Measurements from ENCODE around the gene MYADML2.
"Not testable (repeated sequence)": the region's sequence is repeated elsewhere in the genome, so short reads cannot be mapped to it uniquely, and the experiment has no call there.

The MYADML2 gene

GRCh38 chr17:81922566-81923301 is 24.3 kb downstream of the MYADML2 start:
- DNase-seq = no peak

DNA sequence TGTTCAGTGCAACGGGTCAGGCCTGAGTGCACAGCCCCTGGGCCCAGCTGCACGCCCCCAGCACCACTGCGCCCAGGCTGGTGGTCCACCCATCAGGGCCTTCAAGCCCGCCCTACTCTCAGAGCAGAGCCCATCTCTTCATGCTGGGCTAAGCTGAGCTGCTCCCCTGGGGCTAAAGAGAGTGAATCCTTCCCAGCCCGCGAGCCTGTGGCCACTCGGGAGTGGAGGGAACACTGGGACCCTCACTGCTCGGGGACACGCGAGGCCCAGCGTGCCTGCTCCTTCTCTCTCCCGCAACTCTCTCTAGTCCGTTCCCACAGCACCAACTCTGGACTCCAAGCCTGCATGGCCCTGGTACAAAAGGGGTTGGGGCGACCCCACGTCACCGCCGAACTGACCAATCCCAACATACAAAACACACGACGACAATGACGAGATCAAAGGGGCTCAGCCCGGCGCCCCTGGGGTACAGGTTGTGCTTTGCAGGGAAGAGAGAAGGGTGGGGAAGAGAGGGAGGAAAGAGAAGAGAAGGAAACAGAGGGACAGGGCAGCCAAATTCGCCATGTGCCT is 25.0 kb downstream of the MYADML2 start:
- no peak for DNase-seq

DNA sequence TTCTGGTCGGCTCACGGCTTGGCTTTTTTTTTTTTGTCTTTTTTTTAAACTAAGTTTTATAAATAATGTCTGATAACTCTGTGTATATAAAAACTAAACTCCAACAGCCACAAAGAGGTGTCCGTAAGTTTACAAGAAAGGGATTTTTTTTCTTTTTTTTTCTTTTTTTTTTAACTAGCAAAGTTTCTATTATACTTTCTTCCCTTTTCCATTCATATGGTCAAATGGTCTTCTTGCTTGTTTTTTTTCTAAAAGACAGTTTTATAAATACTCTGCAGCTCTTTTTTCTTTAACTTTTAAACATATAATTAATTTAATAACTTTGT is 25.5 kb downstream of the MYADML2 start:
- no peak for DNase-seq

GRCh38 chr17:81920612-81921536 is 26.2 kb downstream of the MYADML2 start:
- peak; percentile 46 for DNase-seq

DNA sequence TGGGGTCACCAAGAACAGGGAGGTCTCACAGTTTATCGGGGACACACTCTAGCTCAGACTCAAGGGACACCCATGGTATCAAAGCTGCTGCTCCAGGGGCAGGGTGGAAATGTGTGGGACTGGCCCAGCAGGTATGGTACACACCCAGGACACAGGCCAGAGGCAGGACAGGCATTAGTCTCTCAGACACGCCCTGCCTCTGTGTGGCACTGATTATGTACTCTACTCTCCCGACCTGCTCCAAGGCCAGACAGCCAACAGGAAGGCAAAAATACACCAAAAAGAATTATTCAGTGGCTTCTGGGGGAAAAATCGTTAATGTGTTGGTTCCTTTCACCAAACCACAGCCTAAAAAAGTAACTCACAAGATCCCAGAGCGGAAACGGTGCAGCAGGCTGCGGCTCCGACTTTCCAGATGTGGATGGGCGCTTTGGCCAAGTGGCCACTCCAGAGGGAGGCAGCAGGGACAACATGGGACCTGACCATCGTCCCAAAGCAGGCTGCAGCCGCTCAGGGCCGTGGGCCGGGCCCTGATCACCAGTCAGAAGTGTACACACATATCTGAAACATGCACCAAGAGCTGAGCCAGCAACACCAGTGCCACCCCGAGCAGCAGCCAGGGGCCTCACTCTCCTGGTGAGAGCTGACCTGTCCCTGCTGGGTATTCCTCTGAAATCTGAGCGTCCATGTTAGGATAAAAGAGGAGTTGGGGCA is 28.0 kb downstream of the MYADML2 start:
- DNase-seq = no peak

DNA sequence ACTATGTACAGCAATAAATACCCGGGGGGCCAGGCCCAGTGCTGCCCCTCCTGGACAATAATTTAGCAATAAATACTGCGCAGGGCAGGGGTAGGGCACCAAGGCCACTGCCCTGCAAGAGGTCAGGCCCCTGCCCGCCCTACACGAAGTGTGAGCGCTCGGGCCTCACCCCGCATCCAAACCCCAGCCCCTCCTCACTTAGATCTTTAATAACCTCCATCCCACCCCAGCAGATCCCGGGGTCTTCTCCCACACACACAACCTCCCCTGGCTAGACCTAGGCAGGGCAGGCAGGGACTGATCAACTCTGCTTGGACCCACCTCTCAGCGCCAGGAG is 28.7 kb downstream of the MYADML2 start:
- DNase-seq = not testable (repeated sequence)

DNA sequence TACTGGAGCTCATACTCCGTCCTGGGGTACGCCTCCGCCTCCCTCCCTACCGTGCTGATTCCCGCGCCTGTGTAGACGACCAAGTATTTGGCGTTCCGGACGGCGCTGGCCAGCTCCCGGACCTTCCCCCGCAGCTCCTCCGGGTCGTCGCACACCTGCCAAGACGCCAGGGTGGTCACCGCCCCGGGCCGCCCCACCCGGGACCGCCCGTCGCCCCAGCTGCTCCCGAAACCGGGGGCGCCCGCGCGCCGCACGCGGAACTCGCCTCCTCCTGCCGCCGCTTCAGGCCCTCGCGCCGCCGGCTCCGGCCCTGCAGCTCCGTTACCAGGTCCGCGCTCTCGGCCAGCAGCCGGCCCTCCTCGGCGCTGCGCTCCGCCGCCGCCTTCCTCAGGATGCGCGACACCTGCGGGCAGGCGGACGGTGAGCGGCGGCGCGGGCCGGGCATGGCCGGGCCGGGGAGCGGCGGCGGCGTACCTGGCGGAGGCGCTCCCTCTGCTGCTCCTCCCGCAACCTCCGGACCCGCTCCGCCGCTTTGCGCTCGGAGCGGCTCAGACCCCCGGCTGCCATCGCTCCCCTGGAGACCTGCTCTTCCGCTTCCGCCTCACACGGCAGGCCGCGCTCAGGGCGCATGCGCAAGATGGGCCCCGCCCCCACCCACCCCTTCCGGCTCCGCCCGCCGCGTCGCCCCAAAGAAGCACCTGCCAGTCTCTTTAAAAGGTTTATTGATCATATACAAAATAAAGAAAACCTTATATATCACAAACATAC is 29.3 kb downstream of the MYADML2 start, which contains the start of gene SIRT7:
Gene SIRT7 (minus strand): TSS at position 612 of the 768 bp plus-strand sequence. CDS start 45 bp downstream, at position 567.
- DNase-seq = peak; percentile 88

- no peak for DNase-seq
These were observed 30.6 kb downstream of the MYADML2 start for GRCh38 chr17:81916234-81917001.

GRCh38 chr17:81915331-81915730 is 31.7 kb downstream of the MYADML2 start:
- DNase-seq = no peak

- no peak for DNase-seq
These were observed 32.8 kb downstream of the MYADML2 start for GRCh38 chr17:81914103-81914850.

GRCh38 chr17:81913394-81914102 is 33.5 kb downstream of the MYADML2 start:
- no peak for DNase-seq

DNA sequence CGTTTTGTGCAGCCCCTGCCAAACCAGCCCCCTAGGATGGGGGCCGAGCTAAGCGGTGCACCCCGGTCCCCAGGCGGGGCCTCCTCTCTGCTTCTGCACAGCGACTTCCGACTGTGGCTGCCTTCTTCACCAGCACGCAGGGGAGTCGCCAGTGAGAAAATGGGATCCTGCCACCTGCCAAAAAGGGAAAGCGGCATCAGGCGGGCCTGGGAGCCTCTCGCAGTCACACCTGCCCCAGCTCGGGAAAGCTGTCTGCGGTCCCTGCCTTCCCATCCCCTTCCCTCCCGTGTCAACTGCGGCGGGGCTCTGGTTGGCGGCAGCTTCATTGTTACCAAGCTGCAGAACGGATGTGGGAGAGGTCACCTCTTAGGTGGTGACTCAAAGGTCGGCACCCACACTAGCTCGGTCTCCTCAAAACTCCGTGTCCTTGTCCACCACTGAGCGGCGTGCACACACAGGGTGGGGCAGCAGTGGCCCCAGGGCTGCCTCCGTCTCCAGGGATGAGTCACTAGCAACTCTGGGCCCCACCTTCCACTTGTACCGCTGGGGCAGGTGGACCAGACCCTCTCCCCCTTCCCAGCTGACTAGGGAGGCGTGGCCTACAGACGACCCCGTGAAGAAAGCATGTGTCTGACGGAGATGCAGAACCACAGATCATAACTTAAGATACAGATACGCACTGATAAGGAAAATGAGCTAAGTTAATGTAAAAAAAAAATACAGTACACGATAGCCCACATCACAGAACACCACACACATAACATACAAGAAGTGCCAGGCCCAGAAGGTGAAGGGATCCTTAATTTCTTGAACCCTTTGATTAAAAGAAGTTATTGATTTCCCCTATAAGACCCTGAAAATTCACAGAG is 34.4 kb downstream of the MYADML2 start:
- DNase-seq = no peak

GRCh38 chr17:81911969-81912368 is 35.1 kb downstream of the MYADML2 start:
- no peak for DNase-seq

DNA sequence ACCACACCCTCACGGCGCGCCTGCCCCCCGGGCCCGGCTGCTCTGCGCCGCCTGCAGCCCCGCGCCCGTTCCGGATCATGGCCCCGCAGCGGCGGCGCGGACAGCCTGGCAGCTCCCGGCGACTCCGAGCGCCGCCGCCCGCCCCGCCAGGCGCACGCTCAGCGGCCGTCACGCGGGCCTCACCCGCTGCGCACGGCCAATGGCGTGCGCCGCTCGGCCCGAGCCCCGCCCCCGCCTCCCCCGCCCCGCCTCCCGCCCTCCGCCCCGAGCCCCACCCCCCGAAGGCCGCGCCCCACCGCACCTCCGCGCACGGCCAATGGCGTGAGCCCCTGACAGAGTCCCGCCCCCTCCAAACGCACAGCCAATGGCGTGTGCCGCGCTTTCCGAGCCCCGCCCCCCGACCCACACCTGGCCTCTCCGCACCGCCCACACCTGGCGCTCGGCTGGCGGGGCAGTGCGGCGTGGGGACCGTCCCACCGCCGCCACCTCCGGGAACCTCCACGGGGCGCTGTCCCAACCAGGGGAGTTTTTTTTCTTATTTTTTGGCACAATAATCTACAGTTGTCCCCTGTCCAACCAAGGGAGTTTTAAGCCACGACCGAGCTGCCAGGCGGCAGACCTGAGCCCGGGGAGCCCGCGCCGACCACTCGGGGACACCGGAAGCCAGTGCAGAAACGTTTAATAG is 35.6 kb downstream of the MYADML2 start, which contains the start of gene PCYT2:
Gene PCYT2 (minus strand): TSS at position 123 of the 685 bp plus-strand sequence. CDS start 44 bp downstream, at position 79.
- peak; percentile 92 for DNase-seq

DNA sequence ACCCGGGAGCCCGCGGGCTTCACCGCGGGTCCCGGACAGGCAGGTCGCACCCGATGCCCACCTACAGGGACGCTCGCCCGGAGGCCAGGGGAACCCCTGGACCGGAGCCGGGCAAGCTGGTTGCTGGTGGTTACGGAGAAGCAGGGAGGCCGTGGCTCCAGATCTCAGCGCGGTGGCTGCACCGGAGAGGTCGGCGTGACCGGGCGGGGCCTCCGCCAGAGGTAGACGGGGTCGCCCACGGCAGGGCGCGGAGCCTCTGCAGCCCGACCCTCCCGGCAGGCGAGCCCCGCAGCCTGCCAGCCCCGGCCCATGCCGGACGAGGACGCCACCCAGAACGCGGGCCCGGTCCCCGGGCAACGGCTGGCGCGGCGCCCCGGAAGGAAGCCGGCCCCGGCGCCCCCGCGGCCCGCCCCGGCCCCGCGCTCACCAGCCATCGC is 36.2 kb downstream of the MYADML2 start:
- DNase-seq = no peak

GRCh38 chr17:81909966-81910839 is 36.8 kb downstream of the MYADML2 start:
- no peak for DNase-seq

- DNase-seq = no peak
These were observed 37.8 kb downstream of the MYADML2 start for GRCh38 chr17:81909231-81909630.

All from CD4-positive, alpha-beta T cell treated with Interleukin-15 for 1 hour (primary cell).